HG02840 (cell line): ENCODE measurements around the gene ZNF282.
"Not testable (repeated sequence)": the region's sequence is repeated elsewhere in the genome, so short reads cannot be mapped to it uniquely, and the experiment has no call there.

ENCODE experiments used
- ATAC-seq: cut with Tn5 transposase; IDR thresholded peaks from one replicate; pipeline ENCODE4 v1.9.1; 2021; ENCODE audit warnings: mild to moderate bottlenecking, moderate library complexity, moderate number of reproducible peaks; ENCODE audit not compliant: unreplicated experiment, low FRiP score

ZNF282 gene

DNA sequence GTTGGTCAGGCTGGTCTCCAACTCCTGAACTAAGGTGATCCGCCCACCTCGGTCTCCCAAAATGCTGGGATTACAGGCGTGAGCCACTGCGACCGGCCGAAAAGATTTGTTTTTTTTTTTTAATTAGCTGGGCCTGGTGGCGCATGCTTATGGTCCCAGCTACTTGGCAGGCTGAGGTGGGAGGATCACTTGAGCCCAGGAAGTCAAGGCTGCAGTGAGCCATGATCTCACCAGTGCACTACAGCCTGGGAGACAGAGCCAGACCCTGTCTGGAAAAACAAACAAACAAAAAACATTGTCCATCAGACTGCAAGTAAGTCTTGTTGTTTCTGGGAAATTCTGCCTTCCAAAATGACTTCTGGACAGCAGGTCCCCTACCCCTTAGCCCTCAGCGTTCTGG lies 27.8 kb downstream of the ZNF282 start:
- ATAC-seq, result no peak

DNA sequence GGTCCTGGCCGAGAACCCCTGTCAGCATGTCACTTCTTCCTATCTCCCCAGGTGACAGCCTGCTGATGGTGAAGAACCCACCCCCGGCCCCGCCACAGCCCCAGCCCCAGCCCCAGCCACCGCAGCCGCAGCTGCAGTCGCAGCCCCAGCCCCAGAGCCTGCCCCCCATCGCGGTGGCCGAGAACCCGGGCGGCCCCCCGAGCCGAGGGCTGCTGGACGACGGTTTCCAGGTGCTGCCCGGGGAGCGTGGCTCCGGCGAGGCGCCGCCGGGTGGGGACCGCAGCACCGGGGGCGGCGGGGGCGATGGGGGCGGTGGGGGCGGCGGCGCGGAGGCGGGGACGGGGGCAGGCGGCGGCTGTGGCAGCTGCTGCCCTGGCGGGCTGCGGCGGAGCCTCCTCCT lies 28.4 kb downstream of the ZNF282 start:
- ATAC-seq, result no peak

DNA sequence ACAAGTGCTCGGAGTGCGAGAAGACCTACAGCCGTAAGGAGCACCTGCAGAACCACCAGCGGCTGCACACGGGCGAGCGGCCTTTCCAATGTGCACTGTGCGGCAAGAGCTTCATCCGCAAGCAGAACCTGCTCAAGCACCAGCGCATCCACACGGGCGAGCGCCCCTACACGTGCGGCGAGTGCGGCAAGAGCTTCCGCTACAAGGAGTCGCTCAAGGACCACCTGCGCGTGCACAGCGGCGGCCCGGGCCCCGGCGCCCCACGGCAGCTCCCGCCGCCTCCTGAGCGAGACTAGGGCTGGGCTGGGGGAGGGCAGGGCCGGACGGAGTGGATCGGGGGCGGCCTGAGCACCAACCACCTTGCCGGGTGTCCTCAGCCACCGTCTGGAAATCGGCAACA lies 29.0 kb downstream of the ZNF282 start:
- no peak for ATAC-seq

DNA sequence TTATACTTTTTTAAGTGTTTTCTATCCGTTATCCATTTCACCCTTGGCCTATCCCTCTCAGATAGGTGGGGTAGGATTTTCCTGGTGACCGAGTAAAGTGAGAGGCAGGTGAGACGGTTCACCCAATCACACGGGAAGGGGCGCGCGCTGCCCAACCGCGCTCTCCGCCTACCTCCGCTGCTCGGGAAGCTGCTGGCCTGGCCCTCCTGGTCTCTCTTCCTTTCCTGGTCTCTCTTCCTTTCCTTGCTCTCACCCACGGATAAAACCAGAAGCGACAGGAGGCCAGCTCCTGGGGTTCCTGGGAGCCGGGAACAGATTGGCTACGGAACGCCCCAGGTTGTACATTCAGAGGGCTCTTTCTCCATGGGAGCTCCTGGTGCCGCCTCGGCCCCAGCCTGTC lies 29.8 kb downstream of the ZNF282 start:
- ATAC-seq, result no peak

DNA sequence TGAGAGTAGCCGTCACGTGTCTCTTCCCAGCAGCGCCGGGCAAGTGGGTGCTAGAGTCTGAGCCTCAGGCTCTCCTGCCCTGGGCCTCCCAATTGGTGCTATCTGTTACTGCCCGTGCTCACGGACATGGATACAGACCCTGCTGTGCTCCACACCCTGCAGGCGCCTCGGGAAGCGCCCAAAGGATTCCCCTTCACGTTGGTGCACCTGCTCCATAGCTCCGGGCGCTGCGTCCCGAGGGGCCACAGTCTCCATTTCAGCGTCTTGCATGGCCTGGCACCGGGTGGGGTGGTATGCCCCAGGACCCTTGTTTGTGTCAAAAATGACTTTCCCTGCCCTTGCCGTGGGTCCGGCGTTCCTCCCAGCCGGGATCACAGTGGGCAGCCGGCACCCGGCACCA lies 30.3 kb downstream of the ZNF282 start:
- no peak for ATAC-seq

DNA sequence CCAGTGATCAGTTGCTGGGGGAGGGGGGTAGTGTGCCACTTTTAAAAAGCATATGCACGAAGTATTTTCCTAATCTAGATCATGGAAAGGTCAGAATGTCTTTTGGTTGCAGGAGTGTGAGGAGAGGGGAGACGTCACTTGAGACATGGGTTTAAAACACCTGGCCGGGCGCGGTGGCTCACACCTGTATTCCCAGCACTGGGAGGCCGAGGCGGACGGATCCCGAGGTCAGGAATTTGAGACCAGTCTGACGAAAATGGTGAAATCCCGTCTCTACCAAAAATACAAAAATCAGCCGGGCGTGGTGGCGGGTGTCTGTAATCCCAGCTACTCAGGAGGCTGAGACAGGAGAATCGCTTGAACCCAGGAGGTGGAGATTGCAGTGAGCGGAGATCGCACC lies 31.0 kb downstream of the ZNF282 start:
- ATAC-seq, result not testable (repeated sequence)

DNA sequence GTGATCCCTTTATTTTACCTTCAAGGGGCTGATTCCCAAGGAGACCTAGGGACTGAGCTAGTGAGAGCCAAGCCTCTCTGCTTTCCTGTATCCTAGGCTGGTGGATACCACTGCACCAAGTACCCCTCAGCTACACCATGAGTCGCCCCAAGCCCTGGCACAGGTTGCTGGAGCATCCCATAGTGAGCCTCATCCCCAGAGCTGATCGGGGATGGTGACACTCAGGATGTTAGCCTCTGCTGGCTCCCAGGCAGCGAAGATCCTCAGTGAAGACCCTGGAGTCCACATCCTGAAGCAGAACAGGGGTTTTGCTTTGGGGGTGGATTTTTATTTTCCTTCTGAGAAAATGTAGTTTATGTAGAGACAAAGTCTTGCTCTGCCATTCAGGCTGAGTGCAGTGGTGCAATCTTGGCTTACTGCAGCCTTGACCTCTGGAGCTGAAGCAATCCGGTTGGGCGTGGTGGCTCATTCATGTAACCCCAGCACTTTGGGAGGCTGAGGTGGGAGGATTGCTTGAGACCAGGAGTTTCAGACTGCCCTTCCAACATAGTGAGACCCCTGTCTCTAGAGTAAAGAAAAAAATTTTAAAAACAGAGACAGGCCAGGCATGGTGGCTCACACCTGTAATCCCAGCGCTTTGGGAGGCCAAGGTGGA lies 31.6 kb downstream of the ZNF282 start:
- ATAC-seq, result no peak

DNA sequence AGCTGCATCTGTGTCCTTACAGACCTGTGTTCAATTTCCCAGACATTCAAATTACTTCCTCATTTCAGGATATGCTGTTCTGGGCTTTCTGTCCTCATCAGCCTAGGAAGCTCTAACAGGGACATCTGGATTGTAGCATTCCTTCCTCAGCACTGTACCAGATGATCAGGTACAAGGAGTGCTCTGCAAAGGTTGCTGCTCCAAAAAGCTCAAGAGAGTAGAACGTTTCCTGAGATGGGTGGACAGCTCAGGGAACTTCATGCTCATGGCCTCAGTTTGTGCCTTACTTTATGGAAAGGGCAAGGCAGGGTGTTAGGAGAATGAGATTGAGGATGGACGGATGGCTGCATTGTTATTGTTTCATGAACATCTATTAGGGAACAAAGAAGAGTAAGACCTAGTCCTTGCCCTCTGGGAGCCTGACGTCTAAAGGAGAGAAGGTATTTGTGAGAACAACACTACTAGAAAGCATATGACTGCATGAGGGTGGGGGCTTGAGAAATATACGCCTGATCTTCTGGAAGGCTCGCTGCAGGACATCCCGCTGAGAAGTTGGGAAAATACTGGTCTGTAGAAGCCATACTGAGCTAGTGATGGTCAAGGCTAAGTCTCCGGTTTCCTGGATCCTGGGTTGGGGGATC lies 33.6 kb downstream of the ZNF282 start:
- ATAC-seq, result no peak

DNA sequence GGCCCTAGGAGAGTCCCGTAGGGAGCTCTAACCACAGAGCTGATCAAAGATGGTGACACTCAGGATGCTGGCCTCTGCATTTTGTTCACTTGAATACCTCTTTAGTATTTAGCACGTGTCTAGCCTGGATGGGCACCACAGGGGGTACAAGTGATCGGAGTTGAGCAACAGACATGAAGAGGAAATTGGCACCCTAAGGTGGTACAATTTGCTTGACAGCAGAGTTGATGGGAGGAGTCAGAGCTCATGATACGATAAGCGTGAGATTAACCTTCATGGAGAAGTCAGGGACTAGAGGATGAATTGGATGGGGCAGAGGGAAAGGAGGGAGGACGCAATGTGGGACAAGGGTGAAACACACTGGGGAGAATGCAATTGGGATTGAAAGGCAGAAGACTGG lies 34.2 kb downstream of the ZNF282 start:
- ATAC-seq, result no peak

DNA sequence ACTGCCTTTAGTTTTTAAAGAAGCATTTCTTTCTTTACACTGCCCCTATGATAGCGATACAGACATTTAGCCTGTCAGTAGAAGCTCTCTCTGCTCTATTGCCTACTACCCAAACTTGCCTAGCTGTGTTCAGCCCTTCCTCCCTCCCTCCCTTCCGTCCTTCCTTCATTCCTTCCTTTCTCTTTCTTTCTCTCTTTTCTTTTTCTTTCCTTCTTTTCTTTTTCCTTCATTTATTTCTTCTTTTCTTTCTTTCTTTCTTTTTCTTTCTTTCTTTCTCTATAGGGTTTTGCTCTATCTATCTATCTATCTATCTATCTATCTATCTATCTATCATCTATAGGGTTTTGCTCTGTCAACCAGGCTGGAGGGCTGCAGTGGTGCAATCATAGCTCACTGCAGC lies 37.0 kb downstream of the ZNF282 start:
- no peak for ATAC-seq

DNA sequence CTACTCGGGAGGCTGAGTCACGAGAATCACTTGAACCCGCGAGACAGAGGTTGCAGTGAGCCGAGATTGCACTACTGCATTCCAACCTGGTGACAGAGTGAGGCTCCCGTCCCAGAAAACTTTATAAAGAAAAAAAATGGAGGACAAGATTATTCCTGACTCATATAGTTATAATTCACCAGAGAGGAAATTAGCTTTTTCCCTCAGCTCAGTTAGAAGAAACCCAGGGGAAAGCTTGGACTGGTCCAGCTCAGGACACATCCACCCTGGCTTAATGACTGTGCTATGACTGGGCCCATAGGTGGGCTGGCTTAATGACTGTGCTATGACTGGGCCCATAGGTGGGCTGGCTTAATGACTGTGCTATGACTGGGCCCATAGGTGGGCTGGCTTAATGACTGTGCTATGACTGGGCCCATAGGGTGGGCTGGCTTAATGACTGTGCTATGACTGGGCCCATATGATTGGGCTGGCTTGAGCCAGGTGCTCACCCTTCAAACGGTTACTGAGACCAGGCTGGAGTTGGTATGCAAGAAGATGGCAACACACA lies 38.4 kb downstream of the ZNF282 start:
- not testable (repeated sequence) for ATAC-seq

DNA sequence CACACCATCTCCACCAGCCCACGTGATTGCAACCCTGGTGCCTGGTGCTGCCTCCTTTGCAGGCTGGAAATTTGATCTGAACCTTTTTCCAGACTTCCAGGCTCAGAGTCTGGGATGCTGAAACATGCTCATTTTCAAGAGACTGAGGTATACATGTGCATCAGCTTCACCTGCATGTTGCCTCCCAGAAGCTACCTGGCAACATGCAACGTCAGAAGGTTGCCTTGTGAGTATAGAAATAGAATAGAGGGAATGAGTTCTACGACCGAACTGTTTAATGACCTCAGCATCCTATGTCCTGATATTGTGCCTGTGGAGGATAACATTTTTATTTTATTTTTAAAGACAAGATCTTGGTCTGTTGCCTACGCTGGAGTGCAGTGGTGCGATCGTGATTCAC lies 42.2 kb downstream of the ZNF282 start:
- ATAC-seq, result no peak

DNA sequence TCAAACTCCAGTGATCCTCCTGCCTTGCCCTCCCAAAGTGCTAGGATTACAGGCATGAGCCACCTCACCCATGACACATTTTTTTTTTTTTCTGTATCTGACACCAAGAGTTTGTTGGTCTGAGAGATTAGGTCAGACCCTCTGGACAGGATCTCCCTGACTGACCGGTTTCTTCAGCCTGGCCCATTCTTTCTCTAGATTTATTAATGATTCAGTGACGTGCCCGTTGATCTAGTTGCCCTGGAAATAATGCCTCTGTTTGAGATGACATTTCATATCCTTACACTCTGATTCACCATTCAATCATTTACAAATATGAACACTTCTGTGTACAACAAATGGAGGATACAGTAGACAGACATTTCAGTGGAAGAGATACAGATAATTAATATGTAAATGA lies 42.7 kb downstream of the ZNF282 start:
- no peak for ATAC-seq

DNA sequence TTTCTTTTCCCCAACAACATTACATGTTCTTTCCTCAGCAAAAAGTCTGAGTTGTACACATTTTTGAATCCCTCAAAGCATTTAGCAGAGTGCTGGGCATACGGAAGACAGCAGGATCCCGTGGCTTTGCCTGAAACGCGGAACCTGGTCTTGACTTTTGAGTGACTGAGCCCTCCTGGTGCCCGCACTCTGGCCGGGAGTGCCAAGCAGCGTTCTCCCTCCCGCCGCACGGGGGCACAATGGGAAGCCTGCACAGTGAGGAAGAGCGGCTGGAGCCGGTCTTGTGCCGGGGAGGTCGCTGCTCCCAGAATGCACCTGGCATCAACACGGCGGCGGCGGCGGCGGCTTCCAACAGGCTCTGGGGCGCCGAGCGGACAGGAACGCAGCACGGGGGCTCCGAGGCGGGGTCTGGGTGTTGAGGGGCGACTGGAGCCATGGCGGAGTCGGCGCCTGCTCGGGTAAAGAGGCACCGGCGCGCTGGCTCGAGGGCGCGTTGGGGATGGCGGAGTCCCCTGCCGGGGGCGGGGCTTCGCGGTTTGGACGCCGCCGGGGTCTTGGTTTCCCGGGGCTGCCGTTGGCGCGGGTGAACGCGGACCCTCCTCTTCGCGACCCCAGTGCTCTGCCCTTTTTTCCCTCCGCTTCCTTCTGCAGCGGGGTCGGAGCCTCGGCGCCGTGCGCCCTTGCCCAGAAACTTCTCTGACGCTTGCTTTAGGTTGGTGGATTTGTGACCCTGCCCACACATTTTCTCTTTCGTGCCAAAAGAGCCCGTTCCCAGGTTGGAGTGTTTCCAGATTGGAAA lies 44.2 kb downstream of the ZNF282 start, which contains the start of gene ZNF212:
TSS of gene ZNF212 (plus strand) at position 307 of the 799 bp plus-strand sequence. CDS start at position 435, 128 bp downstream.
- ATAC-seq, result peak; percentile 99

DNA sequence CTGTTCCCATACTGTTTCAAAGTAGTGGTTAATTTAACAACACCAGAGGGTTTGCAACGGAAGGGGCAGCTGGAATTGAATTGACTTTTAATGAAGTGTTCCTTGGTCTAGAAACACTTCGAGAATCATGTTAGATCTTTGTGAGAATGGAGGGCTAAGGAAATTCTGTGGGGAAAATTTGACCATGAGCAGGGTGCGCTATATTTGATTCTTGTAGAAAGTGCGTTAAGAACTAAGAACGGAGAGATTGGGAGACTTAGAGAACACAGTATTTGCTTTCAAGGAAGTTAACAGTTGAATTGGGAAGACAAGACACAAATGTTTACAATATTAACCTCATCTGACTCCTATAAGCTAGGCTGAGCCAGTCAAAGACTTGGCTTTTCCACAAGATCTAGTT lies 45.3 kb downstream of the ZNF282 start:
- no peak for ATAC-seq

DNA sequence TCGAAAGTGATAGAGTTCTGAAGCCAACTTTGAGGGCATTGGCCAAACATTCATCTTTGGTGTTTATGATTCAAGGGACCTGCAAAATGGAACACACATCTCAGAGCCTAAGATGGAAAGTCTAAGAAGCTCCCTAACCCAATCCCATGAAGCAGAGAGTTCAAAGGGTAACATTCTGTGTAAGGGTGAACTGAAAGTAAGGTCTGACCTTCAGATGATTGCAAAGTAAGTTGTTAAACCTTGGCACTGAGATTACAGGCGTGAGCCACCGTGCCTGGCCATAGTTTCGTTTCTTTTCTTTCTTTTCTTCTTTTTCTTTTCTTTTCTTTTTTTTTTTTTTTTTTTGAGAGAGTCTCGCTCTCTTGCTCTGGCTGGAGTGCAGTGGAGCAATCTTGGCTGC lies 46.4 kb downstream of the ZNF282 start:
- ATAC-seq, result no peak

DNA sequence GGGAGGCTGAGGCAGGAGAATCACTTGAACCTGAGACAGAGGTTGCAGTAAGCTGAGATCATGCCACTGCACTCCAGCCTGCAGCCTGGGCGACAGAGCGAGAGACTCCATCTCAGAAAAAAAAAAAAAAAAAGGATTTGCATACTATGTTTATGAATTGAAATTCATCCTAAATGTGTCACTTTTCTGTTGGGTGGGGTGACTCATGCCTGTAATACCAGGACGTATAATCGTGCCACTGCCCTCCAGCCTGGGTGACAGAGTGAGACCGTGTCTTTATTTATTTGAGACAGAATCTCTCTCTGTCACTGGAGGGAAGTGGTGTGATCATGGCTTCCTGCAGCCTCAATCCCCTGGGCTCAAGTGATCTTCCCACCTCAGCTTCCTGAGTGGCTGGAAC lies 49.9 kb downstream of the ZNF282 start:
- ATAC-seq, result no peak

DNA sequence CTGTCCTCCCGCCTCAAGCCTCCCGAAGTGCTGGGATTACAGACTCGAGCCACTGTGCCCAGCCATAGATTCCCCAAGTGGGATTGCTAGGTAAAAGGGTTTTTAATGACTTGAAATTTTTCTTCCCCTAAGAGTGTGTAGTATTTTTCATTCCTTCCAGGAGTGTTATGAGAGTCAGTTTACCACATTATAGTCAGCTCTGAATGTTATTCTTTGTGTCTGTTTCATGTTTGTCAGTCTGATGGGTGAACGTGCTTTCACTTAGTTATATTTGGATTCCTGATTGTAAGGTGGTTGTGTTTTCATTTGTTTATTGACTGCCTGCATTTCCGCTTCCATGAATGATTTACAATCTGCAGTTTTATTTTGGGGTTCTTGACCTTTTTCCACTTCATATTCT lies 50.4 kb downstream of the ZNF282 start:
- no peak for ATAC-seq

DNA sequence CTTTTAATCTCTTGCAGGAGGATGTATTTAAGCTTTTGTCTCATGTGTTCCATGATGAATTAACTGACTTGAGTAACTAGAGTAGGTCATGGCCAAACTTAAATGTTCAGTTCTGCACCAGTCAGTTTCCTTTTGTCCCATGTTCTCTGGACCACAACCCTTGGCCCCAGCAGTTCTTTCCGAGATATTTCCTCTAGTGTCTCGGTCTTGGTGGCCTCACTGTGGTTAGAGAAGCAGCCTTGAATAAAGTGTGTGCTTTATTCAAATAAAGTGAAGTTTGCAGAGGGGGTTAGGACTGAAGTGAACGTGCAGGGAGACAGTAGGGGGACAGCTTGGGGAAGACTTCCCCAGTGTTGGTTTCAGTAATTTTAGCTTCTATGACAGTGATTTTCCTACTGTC lies 53.4 kb downstream of the ZNF282 start:
- no peak for ATAC-seq

DNA sequence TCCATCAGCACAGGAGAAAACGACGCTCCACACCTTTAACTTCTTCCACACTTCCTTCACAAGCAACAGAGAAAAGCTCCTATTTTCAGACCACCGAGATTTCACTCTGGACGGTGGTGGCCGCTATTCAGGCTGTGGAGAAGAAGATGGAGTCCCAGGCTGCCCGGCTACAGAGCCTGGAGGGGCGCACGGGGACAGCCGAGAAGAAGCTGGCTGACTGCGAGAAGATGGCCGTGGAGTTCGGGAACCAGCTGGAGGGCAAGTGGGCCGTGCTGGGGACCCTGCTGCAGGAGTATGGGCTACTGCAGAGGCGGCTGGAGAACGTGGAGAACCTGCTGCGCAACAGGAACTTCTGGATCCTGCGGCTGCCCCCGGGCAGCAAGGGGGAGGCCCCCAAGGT lies 54.8 kb downstream of the ZNF282 start:
- ATAC-seq, result not testable (repeated sequence)

DNA sequence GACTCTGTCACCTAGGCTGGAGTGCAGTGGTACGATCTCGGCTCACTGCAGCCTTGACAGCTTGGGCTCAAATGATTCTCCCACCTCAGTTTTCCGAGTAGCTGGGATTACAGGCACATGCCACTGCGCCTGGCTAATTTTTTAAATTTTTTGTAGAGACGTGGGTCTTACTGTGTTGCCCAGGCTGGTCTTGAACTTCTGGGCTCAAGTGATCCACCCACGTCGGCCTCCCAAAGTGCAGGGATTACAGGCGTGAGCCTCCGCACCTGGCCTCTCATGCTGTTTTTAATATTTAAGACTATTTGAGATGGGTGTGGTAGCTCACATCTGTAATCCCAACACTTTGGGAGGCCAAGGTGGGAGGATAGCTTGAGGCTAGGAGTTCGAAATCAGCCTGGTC lies 56.2 kb downstream of the ZNF282 start:
- ATAC-seq, result not testable (repeated sequence)
